Middle frontal gyrus (tissue), 1 donor: Measurements from ENCODE around the gene EMC1.
"Not testable (repeated sequence)": the region's sequence is repeated elsewhere in the genome, so short reads cannot be mapped to it uniquely, and the experiment has no call there.

Source experiments
- DNase-seq: peaks from one replicate; pipeline ENCODE4 v3.0.0-alpha.2; 2015; ENCODE audit warnings: low spot score; ENCODE audit errors: extremely low spot score

EMC1 gene

DNA sequence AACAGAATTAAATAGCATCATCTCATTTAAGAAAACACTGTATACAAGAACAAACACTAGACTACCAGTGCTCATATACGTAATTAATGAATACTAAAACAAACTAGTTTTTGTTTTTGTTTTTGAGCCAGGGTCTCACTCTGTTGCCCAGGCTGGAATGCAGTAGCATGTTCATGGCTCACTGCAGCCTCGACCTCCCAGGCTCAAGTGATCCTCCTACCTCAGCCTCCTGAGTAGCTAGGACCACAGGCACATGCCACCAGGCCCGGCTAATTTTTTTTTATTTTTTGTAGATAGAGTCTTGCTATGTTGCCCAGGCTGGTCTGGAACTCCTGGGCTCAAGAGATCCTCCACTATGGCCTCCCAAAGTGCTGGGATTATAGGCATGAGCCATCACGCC is 34.7 kb downstream of the EMC1 start:
- DNase-seq = not testable (repeated sequence)

DNA sequence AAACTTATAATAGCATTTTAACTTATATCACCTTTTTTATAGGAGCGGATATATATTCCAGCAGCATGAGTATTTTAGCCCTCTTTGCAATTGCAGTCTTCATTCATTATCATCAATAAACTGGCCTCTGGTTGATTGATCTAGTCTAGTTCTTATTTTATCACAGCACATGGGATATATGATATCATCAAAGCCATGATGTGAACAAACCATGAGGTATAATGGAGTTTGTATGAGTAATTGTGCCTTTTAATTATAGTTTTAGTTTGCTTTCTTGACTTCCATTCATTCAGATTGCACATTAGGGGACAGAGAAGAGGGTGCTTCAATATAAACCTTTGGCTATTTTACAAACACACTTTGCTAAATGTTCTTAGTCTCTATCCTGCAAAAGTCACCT is 37.7 kb downstream of the EMC1 start:
- DNase-seq = no peak

DNA sequence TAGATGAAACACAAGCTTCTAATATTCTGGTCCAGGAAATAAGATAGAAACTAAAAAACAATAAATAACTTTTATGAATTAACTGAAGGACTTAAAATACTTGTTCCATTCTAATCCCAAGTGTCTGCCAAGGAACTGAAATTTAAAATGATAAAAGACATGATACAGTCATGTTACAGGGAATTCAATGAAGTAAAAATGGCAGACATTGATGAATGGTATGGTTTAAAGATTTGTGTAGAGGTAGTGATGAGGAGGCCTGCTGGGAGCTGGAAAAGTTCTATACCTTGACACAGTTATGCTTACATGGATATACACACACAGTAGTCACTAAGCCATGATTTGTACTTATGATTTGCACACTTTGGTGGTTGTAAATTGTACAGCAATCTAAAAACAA is 39.2 kb downstream of the EMC1 start:
- no peak for DNase-seq

- DNase-seq = no peak
Measured at GRCh38 chr1:19210772-19211549, 40.4 kb downstream of the EMC1 start.

DNA sequence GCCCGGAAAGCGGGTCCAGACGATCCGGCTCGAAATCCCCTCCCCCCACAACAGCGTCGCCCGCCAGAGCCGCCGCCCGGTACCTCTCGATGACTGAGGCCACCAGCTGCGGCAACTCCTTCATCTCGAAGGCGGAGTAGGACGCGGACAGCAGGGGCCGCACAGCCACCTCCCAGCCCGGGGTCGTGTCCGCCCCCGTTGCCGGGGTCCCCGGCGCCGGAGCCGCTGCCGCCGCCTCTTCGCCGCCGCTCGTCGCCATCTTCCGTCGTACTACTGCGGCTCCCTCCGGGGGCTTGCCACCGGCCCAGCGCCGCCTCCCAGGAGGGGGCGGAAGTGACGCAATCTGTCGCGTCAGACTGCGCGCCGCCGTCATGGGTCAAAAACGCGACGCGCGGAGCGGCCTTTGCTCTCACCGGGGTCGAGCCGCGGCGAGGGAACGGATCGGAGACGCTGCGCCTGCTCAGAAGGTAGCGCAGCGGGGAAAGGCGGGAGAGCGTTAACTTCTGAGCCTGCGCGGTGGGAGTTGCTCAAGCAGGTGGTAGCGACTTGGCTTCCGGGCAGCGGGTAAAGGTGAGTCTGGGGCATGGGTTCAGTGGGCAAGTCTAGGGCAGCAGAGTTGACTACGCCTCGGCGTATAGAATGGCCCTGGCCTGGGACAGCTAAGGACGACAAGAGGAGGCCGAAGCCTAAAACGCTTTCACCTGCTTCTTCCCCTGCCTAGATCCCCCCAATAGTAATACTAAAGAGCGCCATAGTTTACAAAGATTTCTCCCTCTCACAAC is 41.1 kb downstream of the EMC1 start, which contains the start of gene UBR4:
Gene UBR4, minus strand, starts transcription at position 277 of the 782 bp plus-strand sequence. Its CDS starts 18 bp downstream, at position 259.
- peak; percentile 90 for DNase-seq

- DNase-seq = no peak
Measured at GRCh38 chr1:19209439-19209989, 41.8 kb downstream of the EMC1 start.

- DNase-seq = no peak
Measured at GRCh38 chr1:19208710-19209438, 42.5 kb downstream of the EMC1 start.

- DNase-seq = no peak
Measured at GRCh38 chr1:19206947-19207346, 44.4 kb downstream of the EMC1 start.

GRCh38 chr1:19205845-19206244 is 45.5 kb downstream of the EMC1 start:
- DNase-seq = no peak

GRCh38 chr1:19205403-19205802 is 45.9 kb downstream of the EMC1 start:
- DNase-seq = no peak

GRCh38 chr1:19204446-19205266 is 46.7 kb downstream of the EMC1 start:
- DNase-seq = no peak

DNA sequence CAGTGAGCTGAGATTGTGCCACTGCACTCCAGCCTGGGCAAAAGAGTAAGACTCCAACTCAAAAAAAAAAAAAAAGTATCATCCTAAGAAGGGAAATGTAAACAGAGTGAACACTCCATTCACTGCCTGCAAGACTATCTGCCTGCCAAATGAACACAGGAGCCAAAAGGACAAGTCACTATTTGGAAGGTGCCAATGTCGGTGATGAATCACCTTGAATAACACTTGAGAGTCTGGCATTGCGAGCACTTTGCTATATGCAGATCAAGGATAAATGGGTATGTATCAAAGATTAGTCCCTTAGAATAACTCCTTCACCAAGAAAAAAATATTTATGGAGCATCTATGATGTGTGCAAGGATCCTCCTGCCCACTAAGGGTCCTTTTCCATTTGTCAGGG is 47.9 kb downstream of the EMC1 start:
- no peak for DNase-seq

DNA sequence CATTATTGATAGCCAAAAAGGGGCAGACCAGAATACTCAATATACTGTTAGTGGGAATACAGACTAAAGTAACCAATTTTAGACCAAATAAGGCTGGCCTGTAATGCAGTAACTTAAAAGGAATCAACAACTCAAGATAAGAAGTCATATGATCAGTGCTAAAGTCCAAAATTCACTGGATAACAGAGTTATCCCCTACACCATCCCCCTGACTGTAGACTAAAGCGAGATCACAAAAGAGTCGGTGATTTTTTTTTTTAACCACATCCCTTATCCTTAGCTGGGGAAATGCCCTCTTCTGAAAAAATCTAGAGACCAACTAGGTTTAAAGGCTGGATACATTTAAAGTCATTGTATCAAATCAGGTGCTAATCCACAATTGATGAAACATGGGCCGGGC is 48.9 kb downstream of the EMC1 start:
- DNase-seq = no peak

DNA sequence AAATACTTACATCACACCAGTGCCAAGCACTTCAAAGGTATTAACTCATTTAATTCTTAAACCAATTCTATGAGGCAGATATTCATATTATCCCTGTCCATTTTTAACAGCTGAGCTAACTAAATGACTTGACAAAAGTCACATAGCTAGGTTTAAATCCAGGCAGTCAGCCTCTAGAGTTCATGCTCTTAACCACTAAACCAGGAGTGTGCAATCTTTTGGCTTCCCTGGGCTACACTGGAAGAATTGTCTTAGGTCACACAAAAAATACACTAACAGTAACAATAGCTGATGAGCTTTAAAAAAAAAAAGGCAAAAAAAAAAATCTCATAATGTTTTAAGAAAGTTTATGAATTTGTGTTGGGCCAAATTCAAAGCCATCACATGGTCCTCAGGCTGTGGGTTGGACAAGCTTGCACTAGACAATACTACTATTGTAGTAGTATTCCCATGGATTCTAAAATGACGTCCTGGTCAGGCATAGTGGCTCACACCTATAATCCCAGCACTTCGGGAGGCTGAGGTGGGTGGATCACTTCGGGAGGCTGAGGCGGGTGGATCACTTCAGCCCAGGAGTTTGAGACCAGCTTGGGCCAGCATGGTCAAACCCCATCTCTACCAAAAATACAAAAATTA is 51.2 kb downstream of the EMC1 start:
- DNase-seq = no peak

GRCh38 chr1:19199329-19199968 is 51.9 kb downstream of the EMC1 start:
- DNase-seq = no peak

DNA sequence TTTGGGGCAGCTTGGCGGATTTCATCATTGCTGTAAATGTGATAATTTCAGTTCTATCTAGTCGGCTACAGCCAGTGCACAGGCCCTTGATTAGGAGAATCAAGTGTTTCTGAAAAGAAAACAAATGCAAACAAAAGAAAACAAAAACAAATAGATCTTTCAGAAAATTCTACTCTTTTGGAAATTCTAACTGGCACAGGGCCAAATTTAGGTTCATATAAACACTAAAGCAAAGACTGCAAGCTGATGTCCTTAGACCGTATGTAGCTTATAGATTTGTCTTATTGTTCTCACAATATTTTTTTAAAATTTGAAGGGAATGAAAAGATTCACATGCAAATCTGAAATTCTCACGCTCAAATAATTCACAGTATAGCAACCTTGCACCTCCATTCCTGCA is 52.5 kb downstream of the EMC1 start:
- DNase-seq = no peak

- DNase-seq = no peak
Measured at GRCh38 chr1:19197845-19198244, 53.5 kb downstream of the EMC1 start.

- no peak for DNase-seq
Measured at GRCh38 chr1:19196331-19196730, 55.0 kb downstream of the EMC1 start.

GRCh38 chr1:19193004-19193403 is 58.3 kb downstream of the EMC1 start:
- no peak for DNase-seq

DNA sequence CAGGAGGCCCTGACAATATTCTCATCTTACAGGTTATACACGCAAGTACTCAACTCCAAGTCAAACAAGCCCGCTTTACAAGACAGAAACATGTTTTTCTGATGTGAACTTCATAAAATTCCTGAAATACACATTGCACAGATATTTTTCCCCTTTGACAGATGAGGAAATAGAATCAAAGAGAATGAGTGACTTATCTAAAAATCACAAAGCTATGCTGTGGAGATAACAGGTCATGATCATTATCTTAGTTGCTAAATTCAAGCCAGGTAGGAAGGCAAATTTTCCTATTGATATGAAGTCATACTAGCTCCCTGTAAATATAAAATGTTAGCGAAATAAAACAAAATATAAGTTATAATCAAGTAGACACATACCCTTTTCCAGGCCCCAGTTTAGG is 59.5 kb downstream of the EMC1 start:
- no peak for DNase-seq
